Tongue (tissue), 2 donors: ENCODE measurements around the gene RSRC2. TPM values are rescaled to one million over a fixed set of nuclear protein-coding genes. Genes with fewer than 3 reads are reported as not detected.
A peak's percentile ranks its signal among the peaks of the same experiment; 100 is the strongest.
"Not testable (repeated sequence)": the region's sequence is repeated elsewhere in the genome, so short reads cannot be mapped to it uniquely, and the experiment has no call there.

ENCODE experiments used
- DNase-seq: peaks from one replicate; pipeline ENCODE4 v3.0.0-alpha.2; 2015
- total RNA-seq: library from RNA; depleted of rRNA; stranded (reverse); fragments of >200 nt; gene quantifications from one replicate; pipeline ENCODE4 v1.2.3, GENCODE V29; 2014

The RSRC2 gene
- total RNA-seq, 1 donor from 2014 or later = 77.9 TPM

- no peak for DNase-seq
Measured at GRCh38 chr12:122517877-122518276, 8.9 kb downstream of the RSRC2 start.

GRCh38 chr12:122516544-122517361, 10.0 kb downstream of the RSRC2 start:
- no peak for DNase-seq

GRCh38 chr12:122515275-122515674, 11.5 kb downstream of the RSRC2 start:
- DNase-seq = no peak

- DNase-seq = no peak
Measured at GRCh38 chr12:122513660-122514059, 13.1 kb downstream of the RSRC2 start.

GRCh38 chr12:122513028-122513427, 13.7 kb downstream of the RSRC2 start:
- DNase-seq = not testable (repeated sequence)

- DNase-seq = no peak
Measured at GRCh38 chr12:122508163-122508562, 18.6 kb downstream of the RSRC2 start.

GRCh38 chr12:122506393-122506938, 20.3 kb downstream of the RSRC2 start:
- DNase-seq = no peak

GRCh38 chr12:122505419-122506051, 21.2 kb downstream of the RSRC2 start:
- DNase-seq = no peak

GRCh38 chr12:122503783-122504590, 22.7 kb downstream of the RSRC2 start:
- DNase-seq = no peak

GRCh38 chr12:122503147-122503751, 23.5 kb downstream of the RSRC2 start:
- no peak for DNase-seq

- DNase-seq = no peak
Measured at GRCh38 chr12:122501489-122501989, 25.2 kb downstream of the RSRC2 start.

GRCh38 chr12:122500685-122501488, 25.8 kb downstream of the RSRC2 start, which contains the start of gene ZCCHC8:
Gene ZCCHC8 (minus strand): TSS chr12:122500932. CDS start chr12:122500840, 92 bp downstream.
- peak; percentile 99 for DNase-seq

GRCh38 chr12:122499991-122500684, 26.6 kb downstream of the RSRC2 start:
- peak; percentile 81 for DNase-seq

GRCh38 chr12:122495258-122495657, 31.5 kb downstream of the RSRC2 start:
- DNase-seq = no peak

- DNase-seq = not testable (repeated sequence)
Measured at GRCh38 chr12:122493222-122493621, 33.5 kb downstream of the RSRC2 start.

GRCh38 chr12:122491991-122492390, 34.7 kb downstream of the RSRC2 start:
- no peak for DNase-seq

GRCh38 chr12:122489038-122489437, 37.7 kb downstream of the RSRC2 start:
- DNase-seq = no peak

- DNase-seq = not testable (repeated sequence)
Measured at GRCh38 chr12:122487807-122488206, 38.9 kb downstream of the RSRC2 start.

GRCh38 chr12:122486805-122487426, 39.8 kb downstream of the RSRC2 start:
- no peak for DNase-seq

- not testable (repeated sequence) for DNase-seq
Measured at GRCh38 chr12:122486360-122486759, 40.4 kb downstream of the RSRC2 start.
